MCF 10A (cell line): ENCODE measurements around the gene GPHN. TPM values are rescaled to one million over a fixed set of nuclear protein-coding genes. Genes with fewer than 3 reads are reported as not detected.

ENCODE experiments used
- BruUV-seq: library from RNA; stranded (reverse); fragments of 400-500 nt; replicated peaks from 2 replicates; lab custom pipeline; 2021; lab: Mats Ljungman, UMichigan
- CTCF ChIA-PET: fragments of 300-600 bp; sonication (Branson Sonifier 250); formaldehyde crosslinking; extraction: SDS; loops from one replicate; lab custom pipeline; 2021; ENCODE audit warnings: antibody characterized with exemption, inconsistent platforms; lab: Yijun Ruan, JAX
- POLR2A ChIA-PET: fragments of 300-600, 350-650 bp; sonication (Branson Sonifier 250); formaldehyde crosslinking; extraction: SDS; loops from one replicate; lab custom pipeline; 2020; ENCODE audit warnings: antibody characterized with exemption, inconsistent platforms; lab: Yijun Ruan, JAX
- DNase-seq: peaks from one replicate; pipeline ENCODE4 v3.0.0-alpha.2; 2018; ENCODE audit not compliant: unreplicated experiment
- H3K27ac Mint-ChIP-seq: one replicate; pipeline ENCODE4 v1.8.0; 2022; ENCODE audit warnings: mild to moderate bottlenecking, low read depth, mixed read lengths; ENCODE audit not compliant: unreplicated experiment
- H3K27me3 Mint-ChIP-seq: one replicate; pipeline ENCODE4 v1.8.0; 2022; ENCODE audit warnings: mixed read lengths; ENCODE audit not compliant: insufficient read depth, unreplicated experiment
- H3K36me3 Mint-ChIP-seq: one replicate; pipeline ENCODE4 v1.8.0; 2022; ENCODE audit warnings: mild to moderate bottlenecking, moderate library complexity, mixed read lengths; ENCODE audit not compliant: insufficient read depth, unreplicated experiment
- H3K4me1 Mint-ChIP-seq: one replicate; pipeline ENCODE4 v1.8.0; 2022; ENCODE audit warnings: mixed read lengths; ENCODE audit not compliant: insufficient read depth, unreplicated experiment
- H3K4me3 Mint-ChIP-seq: one replicate; pipeline ENCODE4 v1.8.0; 2022; ENCODE audit warnings: mild to moderate bottlenecking, moderate library complexity, mixed read lengths; ENCODE audit not compliant: unreplicated experiment
- H3K9me3 Mint-ChIP-seq: one replicate; pipeline ENCODE4 v1.8.0; 2022; ENCODE audit warnings: mixed read lengths; ENCODE audit not compliant: unreplicated experiment
- intact Hi-C: fragments of 100-400 bp; cut with micrococcal nuclease; formaldehyde crosslinking; loops from 2 replicates; pipeline ENCODE4 v1.14.1; 2022
- total RNA-seq: library from RNA; stranded (reverse); gene quantifications from 2 replicates; pipeline ENCODE4 v1.2.3, GENCODE V29; 2022
- TF ChIP-seq, protein P1 (sequence below): fragments of 200-600 bp; IDR thresholded peaks from one replicate; pipeline ENCODE4 v1.8.0; 2022; ENCODE audit warnings: antibody characterized with exemption, mild to moderate bottlenecking; ENCODE audit not compliant: unreplicated experiment

GPHN gene
- total RNA-seq, 1 experiment from 2014 or later = 26.8 TPM

DNA sequence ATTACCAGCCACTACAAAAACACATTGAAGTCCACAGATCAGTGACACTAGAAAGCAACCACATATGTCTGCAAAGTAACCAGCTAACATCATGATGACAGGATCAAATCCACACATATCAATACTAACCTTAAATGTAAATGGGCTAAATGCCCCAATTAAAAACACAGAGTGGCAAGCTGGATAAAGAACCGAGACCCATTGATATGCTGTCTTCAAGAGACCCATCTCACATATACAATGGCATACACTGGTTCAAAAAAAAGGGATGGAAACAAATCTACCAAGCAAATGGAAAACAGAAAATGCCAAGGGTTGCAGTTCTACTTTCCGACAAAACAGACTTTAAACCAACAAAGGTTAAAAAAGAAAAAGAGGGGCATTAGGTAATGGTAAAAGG, 307.7 kb downstream of the GPHN start:
- intact Hi-C loops = no loop called here
- Mint-ChIP-seq H3K27ac (no peak overlapping the region), H3K4me3 (no peak overlapping the region), H3K9me3 (peaks cover 23% of the 10 kb centered on the region), H3K4me1 (no peaks in the 10 kb centered on the region), H3K27me3 (no peaks in the 10 kb centered on the region), H3K36me3 (peaks cover 19% of the 10 kb centered on the region)
- TF ChIP-seq, protein P1, sequence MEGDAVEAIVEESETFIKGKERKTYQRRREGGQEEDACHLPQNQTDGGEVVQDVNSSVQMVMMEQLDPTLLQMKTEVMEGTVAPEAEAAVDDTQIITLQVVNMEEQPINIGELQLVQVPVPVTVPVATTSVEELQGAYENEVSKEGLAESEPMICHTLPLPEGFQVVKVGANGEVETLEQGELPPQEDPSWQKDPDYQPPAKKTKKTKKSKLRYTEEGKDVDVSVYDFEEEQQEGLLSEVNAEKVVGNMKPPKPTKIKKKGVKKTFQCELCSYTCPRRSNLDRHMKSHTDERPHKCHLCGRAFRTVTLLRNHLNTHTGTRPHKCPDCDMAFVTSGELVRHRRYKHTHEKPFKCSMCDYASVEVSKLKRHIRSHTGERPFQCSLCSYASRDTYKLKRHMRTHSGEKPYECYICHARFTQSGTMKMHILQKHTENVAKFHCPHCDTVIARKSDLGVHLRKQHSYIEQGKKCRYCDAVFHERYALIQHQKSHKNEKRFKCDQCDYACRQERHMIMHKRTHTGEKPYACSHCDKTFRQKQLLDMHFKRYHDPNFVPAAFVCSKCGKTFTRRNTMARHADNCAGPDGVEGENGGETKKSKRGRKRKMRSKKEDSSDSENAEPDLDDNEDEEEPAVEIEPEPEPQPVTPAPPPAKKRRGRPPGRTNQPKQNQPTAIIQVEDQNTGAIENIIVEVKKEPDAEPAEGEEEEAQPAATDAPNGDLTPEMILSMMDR = no peak
- ChIA-PET POLR2A (no interaction called here), CTCF (interaction anchor here (1.0 kb wide), 1 partner anchor 11 kb away, joined by 6 read pairs; no protein-coding TSS in a partner anchor)
- no peak for DNase-seq
- BruUV-seq = no TSS peak

DNA sequence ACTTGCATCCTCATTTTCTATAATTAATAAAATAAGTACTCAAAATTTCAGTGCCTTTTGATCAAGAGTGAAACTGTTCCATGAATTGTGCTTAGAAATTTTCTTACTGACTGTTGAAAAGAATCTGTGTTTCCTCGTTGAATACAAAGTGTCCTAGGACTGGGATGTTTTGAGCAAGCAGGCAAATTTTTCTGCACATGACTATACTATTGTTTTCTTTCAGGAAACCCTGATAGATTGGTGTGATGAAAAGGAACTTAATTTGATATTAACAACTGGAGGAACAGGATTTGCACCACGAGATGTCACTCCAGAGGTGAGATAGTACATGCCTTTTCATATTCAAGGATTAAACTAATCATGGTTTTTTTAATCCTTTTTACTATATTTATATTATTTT, 316.3 kb downstream of the GPHN start:
- no peak overlapping the region for H3K27ac Mint-ChIP-seq
- intact Hi-C loops = no loop called here
- ChIA-PET CTCF (no interaction called here), POLR2A (interaction anchor here (0.6 to 1.0 kb wide), 2 partner anchors 11 to 175 kb away, joined by 3 read pairs; no protein-coding TSS in a partner anchor)
- no peaks in the 10 kb centered on the region for H3K36me3 Mint-ChIP-seq
- no peak for DNase-seq
- TF ChIP-seq, protein P1 = no peak
- BruUV-seq = no TSS peak
- H3K9me3 Mint-ChIP-seq = no peaks in the 10 kb centered on the region
- no peaks in the 10 kb centered on the region for H3K4me1 Mint-ChIP-seq
- no peak overlapping the region for H3K4me3 Mint-ChIP-seq
- no peaks in the 10 kb centered on the region for H3K27me3 Mint-ChIP-seq

DNA sequence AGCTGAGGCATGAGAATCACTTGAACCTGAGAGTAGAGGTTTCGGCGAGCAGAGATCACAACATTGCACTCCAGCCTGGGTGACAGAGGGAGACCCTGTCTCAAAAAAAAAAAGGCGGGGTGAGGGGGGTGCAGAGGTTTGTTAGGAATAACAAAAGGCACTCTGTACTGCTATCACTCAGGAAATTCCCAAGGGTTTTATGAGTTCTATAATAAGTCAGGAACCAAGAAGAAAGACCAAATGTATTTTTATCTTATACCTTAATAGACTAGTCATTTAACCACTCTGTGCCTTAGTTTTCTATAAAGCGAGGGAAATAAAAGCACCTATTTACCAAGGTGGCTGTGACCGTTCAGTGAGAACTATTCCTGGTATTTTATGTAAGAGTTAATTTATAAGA, 319.2 kb downstream of the GPHN start:
- ChIA-PET POLR2A (interaction anchor here (0.6 kb wide), 1 partner anchor 21 kb away, joined by 3 read pairs; no protein-coding TSS in a partner anchor), CTCF (interaction anchor here (1.0 kb wide), 1 partner anchor 12 kb away, joined by 6 read pairs; no protein-coding TSS in a partner anchor)
- no peaks in the 10 kb centered on the region for H3K27me3 Mint-ChIP-seq
- BruUV-seq = no TSS peak
- H3K36me3 Mint-ChIP-seq = no peaks in the 10 kb centered on the region
- no peaks in the 10 kb centered on the region for H3K9me3 Mint-ChIP-seq
- H3K4me1 Mint-ChIP-seq = no peaks in the 10 kb centered on the region
- no peak overlapping the region for H3K4me3 Mint-ChIP-seq
- TF ChIP-seq, protein P1 = no peak
- intact Hi-C loops = no loop called here
- no peak for DNase-seq
- no peak overlapping the region for H3K27ac Mint-ChIP-seq

- no TSS peak for BruUV-seq
- H3K4me1 Mint-ChIP-seq = no peaks in the 10 kb centered on the region
- TF ChIP-seq, protein P1 = no peak
- no peaks in the 10 kb centered on the region for H3K9me3 Mint-ChIP-seq
- no peaks in the 10 kb centered on the region for H3K27me3 Mint-ChIP-seq
- intact Hi-C loops = no loop called here
- no peak overlapping the region for H3K27ac Mint-ChIP-seq
- ChIA-PET POLR2A (no interaction called here), CTCF (interaction anchor here (1.0 kb wide), 1 partner anchor 455 kb away, joined by 4 read pairs; no protein-coding TSS in a partner anchor)
- H3K4me3 Mint-ChIP-seq = no peak overlapping the region
- no peaks in the 10 kb centered on the region for H3K36me3 Mint-ChIP-seq
- no peak for DNase-seq
These were observed 323.2 kb downstream of the GPHN start for GRCh38 chr14:66831173-66831572.
